ENCODE results near the gene PTPN4. TPM values are rescaled to one million over a fixed set of nuclear protein-coding genes. Genes with fewer than 3 reads are reported as not detected.

The PTPN4 gene
- total RNA-seq, 1 experiment from 2014 or later, result 80.5 TPM

DNA sequence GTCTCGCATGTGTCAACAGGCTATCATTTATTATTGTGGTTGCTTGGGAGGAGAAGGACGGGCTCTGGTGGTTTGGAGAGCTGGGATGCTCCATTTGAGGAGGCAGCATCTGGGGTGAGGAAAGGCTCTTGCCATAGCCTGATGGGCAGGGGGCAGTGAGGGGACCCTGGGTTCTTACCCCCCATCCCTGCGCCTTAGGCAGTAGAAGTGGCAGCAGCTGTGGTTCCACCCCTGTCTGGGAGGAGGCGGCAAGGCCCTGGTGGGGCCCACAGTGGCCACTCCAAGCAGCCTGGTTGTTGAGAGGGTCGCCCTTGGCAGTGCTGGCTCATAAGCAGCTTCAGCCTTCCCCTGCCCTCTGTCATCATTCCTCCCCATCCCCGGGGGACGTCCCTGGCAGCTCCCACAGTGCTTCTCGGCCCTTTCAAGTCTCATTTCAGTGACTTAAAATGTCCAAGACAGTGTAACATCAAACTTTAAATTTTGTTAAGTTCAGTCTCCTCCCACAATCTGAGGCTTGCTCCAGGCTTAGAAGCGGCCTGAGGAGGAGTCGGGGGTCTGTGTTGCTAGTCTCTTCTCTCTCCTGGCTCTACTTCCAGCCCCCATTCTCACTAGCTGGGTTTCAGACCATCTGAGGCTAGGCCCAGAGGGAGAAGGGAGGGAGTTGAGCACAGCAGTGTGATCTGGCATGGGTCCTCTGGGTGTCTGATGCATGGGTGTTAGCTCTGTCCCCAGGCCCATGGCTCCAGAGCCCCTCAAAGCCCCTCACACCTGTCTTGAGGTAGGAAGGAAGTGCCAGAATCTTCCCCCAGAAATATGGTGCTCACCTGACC, 34.9 kb upstream of the PTPN4 start:
- TF ChIP-seq, protein P1, sequence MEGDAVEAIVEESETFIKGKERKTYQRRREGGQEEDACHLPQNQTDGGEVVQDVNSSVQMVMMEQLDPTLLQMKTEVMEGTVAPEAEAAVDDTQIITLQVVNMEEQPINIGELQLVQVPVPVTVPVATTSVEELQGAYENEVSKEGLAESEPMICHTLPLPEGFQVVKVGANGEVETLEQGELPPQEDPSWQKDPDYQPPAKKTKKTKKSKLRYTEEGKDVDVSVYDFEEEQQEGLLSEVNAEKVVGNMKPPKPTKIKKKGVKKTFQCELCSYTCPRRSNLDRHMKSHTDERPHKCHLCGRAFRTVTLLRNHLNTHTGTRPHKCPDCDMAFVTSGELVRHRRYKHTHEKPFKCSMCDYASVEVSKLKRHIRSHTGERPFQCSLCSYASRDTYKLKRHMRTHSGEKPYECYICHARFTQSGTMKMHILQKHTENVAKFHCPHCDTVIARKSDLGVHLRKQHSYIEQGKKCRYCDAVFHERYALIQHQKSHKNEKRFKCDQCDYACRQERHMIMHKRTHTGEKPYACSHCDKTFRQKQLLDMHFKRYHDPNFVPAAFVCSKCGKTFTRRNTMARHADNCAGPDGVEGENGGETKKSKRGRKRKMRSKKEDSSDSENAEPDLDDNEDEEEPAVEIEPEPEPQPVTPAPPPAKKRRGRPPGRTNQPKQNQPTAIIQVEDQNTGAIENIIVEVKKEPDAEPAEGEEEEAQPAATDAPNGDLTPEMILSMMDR (conservative IDR thresholded peaks at IDR 0.05), result no peak
- H3T11ph ChIP-seq (ENCODE audit: low read length), result no peak overlapping the region
- no peak overlapping the region for H3K27ac Mint-ChIP-seq
- no peak overlapping the region for H3K4me3 Mint-ChIP-seq
- no peak overlapping the region for H2BK120ac ChIP-seq (ENCODE audit: low read depth, low read length, poor library complexity, severe bottlenecking)
- no CpG with 5 or more reads among the region's 10 CpGs for WGBS (ENCODE audit: extremely low coverage, insufficient read length, low lambda C conversion rate)
- no peaks in the 10 kb centered on the region for H3K9me3 ChIP-seq (ENCODE audit: control insufficient read depth, low read depth, low read length)
- no peak overlapping the region for H3K27ac ChIP-seq (ENCODE audit: insufficient read length, low read depth, low read length)
- H2AFZ ChIP-seq (ENCODE audit: low read length), result no peak overlapping the region
- no peak overlapping the region for H3K4me2 ChIP-seq (ENCODE audit: insufficient read depth, insufficient read length, low read length)
- H4K8ac ChIP-seq (replicated peaks; ENCODE audit: insufficient read length, low read depth, low read length), result no peak overlapping the region
- H3K4me1 Mint-ChIP-seq, result peaks cover 0 to 2% of the 10 kb centered on the region in 2 experiments; a peak in 1 of 4 replicates
- H3K56ac ChIP-seq (ENCODE audit: insufficient read length, low read depth, low read length), result no peak overlapping the region
- peaks cover 0 to 4% (median 0%) of the 10 kb centered on the region in 3 experiments; a peak in 2 of 7 replicates for H3K36me3 Mint-ChIP-seq (ENCODE audit: insufficient read depth in 1 of 3, low read depth in 3 of 3)
- H3K79me2 ChIP-seq (ENCODE audit: insufficient read depth, low read length), result no peaks in the 10 kb centered on the region
- peaks cover 1% of the 10 kb centered on the region; the same call in 1 of the 2 replicates for H3K27me3 Mint-ChIP-seq (ENCODE audit: low read depth)
- peak overlapping the region; percentile 31; the same call in 1 of the 2 replicates for H3K14ac ChIP-seq (ENCODE audit: insufficient read depth, low read length)
- no peaks in the 10 kb centered on the region; the same call in 1 of the 2 replicates for H3K27me3 ChIP-seq (ENCODE audit: insufficient read depth, low read length)
- no peak overlapping the region for H2AK5ac ChIP-seq (ENCODE audit: insufficient read length, low read length)
- H3K23ac ChIP-seq (ENCODE audit: insufficient read length, low read depth, low read length), result no peak overlapping the region
- no peak overlapping the region for H3K9ac ChIP-seq (ENCODE audit: extremely low read depth, insufficient read length, low read length)
- H3K9me3 Mint-ChIP-seq, result peaks cover 0 to 3% of the 10 kb centered on the region in 2 experiments; a peak in 2 of 5 replicates
- H2BK15ac ChIP-seq (ENCODE audit: low read depth, low read length), result no peak overlapping the region
- H3K4me1 ChIP-seq (ENCODE audit: insufficient read depth, low read length), result no peaks in the 10 kb centered on the region
- H3K79me1 ChIP-seq (ENCODE audit: insufficient read depth, low read depth, low read length, poor library complexity, severe bottlenecking), result no peaks in the 10 kb centered on the region
- H2BK5ac ChIP-seq (ENCODE audit: insufficient read length, low read length), result no peak overlapping the region
- no peak for DNase-seq
- no peak overlapping the region for H4K91ac ChIP-seq (ENCODE audit: insufficient read length, low read depth, low read length)
- no peak overlapping the region for H2BK20ac ChIP-seq (ENCODE audit: low read depth, low read length, poor library complexity, severe bottlenecking)
- no peak overlapping the region for H3K18ac ChIP-seq (ENCODE audit: insufficient read length, low read depth, low read length)
- no peaks in the 10 kb centered on the region for H3K23me2 ChIP-seq (ENCODE audit: insufficient read length, low read depth, low read length, poor library complexity, severe bottlenecking)
- no peak overlapping the region for H2BK12ac ChIP-seq (ENCODE audit: insufficient read length, low read depth, low read length)
- no peak overlapping the region for H3K4ac ChIP-seq (ENCODE audit: low read depth, low read length)
- no peaks in the 10 kb centered on the region for H4K20me1 ChIP-seq (ENCODE audit: control insufficient read depth, insufficient read depth, insufficient read length)
- no peak overlapping the region for H4K5ac ChIP-seq (ENCODE audit: insufficient read length, low read depth, low read length)
